Measurements from ENCODE around the gene TCTN2.

The TCTN2 gene

GRCh38 chr12:123683964-123684363, 13.1 kb downstream of the TCTN2 start:
- no peak for DNase-seq (ENCODE audit: low read depth in 1 of 2, low spot score in 1 of 2)

GRCh38 chr12:123686636-123687190, 15.8 kb downstream of the TCTN2 start:
- no peak for DNase-seq (ENCODE audit: low read depth in 1 of 2, low spot score in 1 of 2)

GRCh38 chr12:123690191-123690840, 19.4 kb downstream of the TCTN2 start:
- no peak for DNase-seq (ENCODE audit: low read depth in 1 of 2, low spot score in 1 of 2)

- no peak for DNase-seq (ENCODE audit: low read depth in 1 of 2, low spot score in 1 of 2)
Observed at GRCh38 chr12:123696207-123696606, 25.3 kb downstream of the TCTN2 start.

- no peak for DNase-seq (ENCODE audit: low read depth in 1 of 2, low spot score in 1 of 2)
Observed at GRCh38 chr12:123696646-123697045, 25.7 kb downstream of the TCTN2 start.

GRCh38 chr12:123705935-123706334, 35.0 kb downstream of the TCTN2 start:
- DNase-seq (ENCODE audit: low read depth in 1 of 2, low spot score in 1 of 2), result no peak

GRCh38 chr12:123707466-123707865, 36.6 kb downstream of the TCTN2 start:
- DNase-seq (ENCODE audit: low read depth in 1 of 2, low spot score in 1 of 2), result no peak

GRCh38 chr12:123712780-123713319, 41.9 kb downstream of the TCTN2 start:
- DNase-seq (ENCODE audit: low read depth in 1 of 2, low spot score in 1 of 2), result no peak

GRCh38 chr12:123713398-123713797, 42.5 kb downstream of the TCTN2 start:
- DNase-seq (ENCODE audit: low read depth in 1 of 2, low spot score in 1 of 2), result no peak

GRCh38 chr12:123713823-123714585, 43.1 kb downstream of the TCTN2 start:
- DNase-seq (ENCODE audit: low read depth in 1 of 2, low spot score in 1 of 2), result peak in 1 of 2 donors; percentile 42

GRCh38 chr12:123715195-123715594, 44.3 kb downstream of the TCTN2 start:
- DNase-seq (ENCODE audit: low read depth in 1 of 2, low spot score in 1 of 2), result no peak

- no peak for DNase-seq (ENCODE audit: low read depth in 1 of 2, low spot score in 1 of 2)
Observed at GRCh38 chr12:123717350-123717749, 46.4 kb downstream of the TCTN2 start.

GRCh38 chr12:123720141-123720814, 49.4 kb downstream of the TCTN2 start:
- no peak for DNase-seq (ENCODE audit: low read depth in 1 of 2, low spot score in 1 of 2)

- no peak for DNase-seq (ENCODE audit: low read depth in 1 of 2, low spot score in 1 of 2)
Observed at GRCh38 chr12:123721245-123721644, 50.3 kb downstream of the TCTN2 start.

- no peak for DNase-seq (ENCODE audit: low read depth in 1 of 2, low spot score in 1 of 2)
Observed at GRCh38 chr12:123723011-123723410, 52.1 kb downstream of the TCTN2 start.

GRCh38 chr12:123723765-123724164, 52.9 kb downstream of the TCTN2 start:
- no peak for DNase-seq (ENCODE audit: low read depth in 1 of 2, low spot score in 1 of 2)

GRCh38 chr12:123726244-123726643, 55.3 kb downstream of the TCTN2 start:
- no peak for DNase-seq (ENCODE audit: low read depth in 1 of 2, low spot score in 1 of 2)

- DNase-seq (ENCODE audit: low read depth in 1 of 2, low spot score in 1 of 2), result no peak
Observed at GRCh38 chr12:123726962-123727361, 56.0 kb downstream of the TCTN2 start.

- DNase-seq (ENCODE audit: low read depth in 1 of 2, low spot score in 1 of 2), result no peak
Observed at GRCh38 chr12:123727878-123728277, 57.0 kb downstream of the TCTN2 start.

- no peak for DNase-seq (ENCODE audit: low read depth in 1 of 2, low spot score in 1 of 2)
Observed at GRCh38 chr12:123731596-123731995, 60.7 kb downstream of the TCTN2 start.

GRCh38 chr12:123732251-123732650, 61.3 kb downstream of the TCTN2 start:
- no peak for DNase-seq (ENCODE audit: low read depth in 1 of 2, low spot score in 1 of 2)

GRCh38 chr12:123733229-123733628, 62.3 kb downstream of the TCTN2 start:
- no peak for DNase-seq (ENCODE audit: low read depth in 1 of 2, low spot score in 1 of 2)

All from activated CD4-positive, alpha-beta T cell treated with anti-CD3 and anti-CD28 coated beads, Interleukin-2, amount 50 U/mL, for 24 hours (primary cell).